HG02870 (cell line): ENCODE measurements around the gene MYL7.

Source experiments
- ATAC-seq: cut with Tn5 transposase; IDR thresholded peaks from one replicate; pipeline ENCODE4 v1.9.1; 2021; ENCODE audit warnings: mild to moderate bottlenecking, moderate library complexity; ENCODE audit not compliant: unreplicated experiment

Gene MYL7

GRCh38 chr7:44101966-44102845 lies 38.9 kb downstream of the MYL7 start:
- ATAC-seq: no peak

GRCh38 chr7:44101303-44101965 lies 39.7 kb downstream of the MYL7 start:
- ATAC-seq: no peak

- ATAC-seq: no peak
Observed at GRCh38 chr7:44100458-44101302, 40.5 kb downstream of the MYL7 start.

GRCh38 chr7:44099669-44100068 lies 41.5 kb downstream of the MYL7 start:
- no peak for ATAC-seq

GRCh38 chr7:44098092-44099068 lies 42.8 kb downstream of the MYL7 start:
- no peak for ATAC-seq

- peak; percentile 48 for ATAC-seq
Observed at GRCh38 chr7:44097064-44097932, 43.8 kb downstream of the MYL7 start.

- no peak for ATAC-seq
Observed at GRCh38 chr7:44096326-44096881, 44.7 kb downstream of the MYL7 start.

- no peak for ATAC-seq
Observed at GRCh38 chr7:44095781-44096180, 45.4 kb downstream of the MYL7 start.

- no peak for ATAC-seq
Observed at GRCh38 chr7:44094883-44095592, 46.1 kb downstream of the MYL7 start.

GRCh38 chr7:44094365-44094764 lies 46.8 kb downstream of the MYL7 start:
- no peak for ATAC-seq

- no peak for ATAC-seq
Observed at GRCh38 chr7:44093102-44093641, 48.0 kb downstream of the MYL7 start.
